Erythroblast (primary cell): ENCODE measurements around the gene GIMAP7.
"Not testable (repeated sequence)": the region's sequence is repeated elsewhere in the genome, so short reads cannot be mapped to it uniquely, and the experiment has no call there.

ENCODE experiments used
- DNase-seq, 2 experiments: peaks; one replicate each; lab custom pipeline; 2025; lab: John Stamatoyannopoulos, UW
- GATA1 ChIP-seq: IDR thresholded peaks from 2 replicates; pipeline ENCODE4 v1.6.1; 2011; ENCODE audit warnings: low read depth, mild to moderate bottlenecking, control low read depth, low read length, moderate library complexity
- POLR2A ChIP-seq: IDR thresholded peaks from 2 replicates; pipeline ENCODE4 v1.6.1; 2011; ENCODE audit warnings: mild to moderate bottlenecking, low read length

Gene GIMAP7

GRCh38 chr7:150489782-150490181, 24.9 kb upstream of the GIMAP7 start:
- no peak for TF ChIP-seq POLR2A
- no peak for TF ChIP-seq GATA1
- no peak for DNase-seq

- DNase-seq: not testable (repeated sequence)
Observed at GRCh38 chr7:150493442-150493841, 21.2 kb upstream of the GIMAP7 start.

- no peak for TF ChIP-seq GATA1
- TF ChIP-seq POLR2A: no peak
- DNase-seq: no peak
Observed at GRCh38 chr7:150502519-150502918, 12.2 kb upstream of the GIMAP7 start.

- TF ChIP-seq POLR2A (no peak), GATA1 (no peak)
Observed at GRCh38 chr7:150503155-150503554, 11.5 kb upstream of the GIMAP7 start.

GRCh38 chr7:150503581-150503980, 11.1 kb upstream of the GIMAP7 start:
- DNase-seq: no peak
- no peak for TF ChIP-seq GATA1
- no peak for TF ChIP-seq POLR2A

More at GRCh38 chr7:150503155-150503554, 11.5 kb upstream of the GIMAP7 start:
- DNase-seq: no peak

GRCh38 chr7:150507947-150508602, 6.6 kb upstream of the GIMAP7 start:
- TF ChIP-seq GATA1 (no peak), POLR2A (no peak)
- no peak for DNase-seq

GRCh38 chr7:150511048-150511447, 3.6 kb upstream of the GIMAP7 start:
- TF ChIP-seq POLR2A: no peak
- TF ChIP-seq GATA1: no peak
- DNase-seq: no peak

- TF ChIP-seq GATA1 (no peak), POLR2A (no peak)
- no peak for DNase-seq
Observed at GRCh38 chr7:150513758-150514157, 914 bp upstream of the GIMAP7 start.

- DNase-seq: no peak
- TF ChIP-seq GATA1 (no peak), POLR2A (no peak)
Observed at GRCh38 chr7:150515248-150516147, 826 bp downstream of the GIMAP7 start.

GRCh38 chr7:150516956-150517745, 2.5 kb downstream of the GIMAP7 start:
- no peak for DNase-seq
- TF ChIP-seq POLR2A (no peak), GATA1 (no peak)

GRCh38 chr7:150519310-150519709, 4.6 kb downstream of the GIMAP7 start:
- TF ChIP-seq POLR2A: no peak
- no peak for TF ChIP-seq GATA1
- no peak for DNase-seq

GRCh38 chr7:150520145-150520544, 5.5 kb downstream of the GIMAP7 start:
- DNase-seq: no peak
- TF ChIP-seq GATA1 (no peak), POLR2A (no peak)

GRCh38 chr7:150522931-150523330, 8.3 kb downstream of the GIMAP7 start:
- DNase-seq: not testable (repeated sequence)

- no peak for DNase-seq
- TF ChIP-seq POLR2A (no peak), GATA1 (no peak)
Observed at GRCh38 chr7:150524018-150524417, 9.3 kb downstream of the GIMAP7 start.
